HepG2 (cell line): ENCODE results near the gene TMUB1. TPM values are rescaled to one million over a fixed set of nuclear protein-coding genes. Genes with fewer than 3 reads are reported as not detected.

Source experiments
- BCL6 ChIP-seq: IDR thresholded peaks from 2 replicates; pipeline ENCODE4 v1.6.1; 2016; ENCODE audit warnings: missing genetic modification reagents, missing compliant biosample characterization
- EHMT2 ChIP-seq: fragments of 200-600 bp; sonication (generic); IDR thresholded peaks from 2 replicates; pipeline ENCODE4 v1.7.0; 2017; ENCODE audit warnings: antibody characterized with exemption, low read depth, low read length, borderline replicate concordance
- GABPB1 ChIP-seq: IDR thresholded peaks from 2 replicates; pipeline ENCODE4 v1.6.1; 2016; ENCODE audit warnings: mild to moderate bottlenecking, missing genetic modification reagents, moderate library complexity, missing compliant biosample characterization
- KDM2A ChIP-seq: sonication (generic); formaldehyde crosslinking; IDR thresholded peaks from 2 replicates; pipeline ENCODE4 v1.4.0; 2020; ENCODE audit warnings: low read depth, missing genetic modification reagents, borderline replicate concordance
- MAFK ChIP-seq, 2 experiments: IDR thresholded peaks in 1 of 2; conservative IDR thresholded peaks in 1 of 2; 2 replicates each; pipeline ENCODE4 v1.6.1; 2011; ENCODE audit warnings: improper control_type of control experiment in 2 of 2, low read length in 2 of 2
- NFE2L1 ChIP-seq: sonication (generic); formaldehyde crosslinking; IDR thresholded peaks from 2 replicates; pipeline ENCODE4 v1.4.0; 2020; ENCODE audit warnings: missing genetic modification reagents, mild to moderate bottlenecking, borderline replicate concordance
- NFRKB ChIP-seq: fragments of 450-650 bp; IDR thresholded peaks from 2 replicates; pipeline ENCODE4 v1.6.1; 2017
- PAF1 ChIP-seq: IDR thresholded peaks from 2 replicates; pipeline ENCODE4 v1.6.1; 2016; ENCODE audit warnings: missing genetic modification reagents, missing compliant biosample characterization
- PRDM15 ChIP-seq: sonication (generic); formaldehyde crosslinking; IDR thresholded peaks from 2 replicates; pipeline ENCODE4 v1.4.0; 2020; ENCODE audit warnings: missing genetic modification reagents
- SNAI1 ChIP-seq: sonication (generic); formaldehyde crosslinking; IDR thresholded peaks from 2 replicates; pipeline ENCODE4 v1.5.0; 2020; ENCODE audit warnings: mild to moderate bottlenecking, missing genetic modification reagents, borderline replicate concordance
- TFDP1 ChIP-seq: IDR thresholded peaks from 2 replicates; pipeline ENCODE4 v1.6.1; 2016; ENCODE audit warnings: missing compliant biosample characterization, missing genetic modification reagents, borderline replicate concordance
- TMF1 ChIP-seq: sonication (generic); formaldehyde crosslinking; IDR thresholded peaks from 2 replicates; pipeline ENCODE4 v1.8.1; 2022; ENCODE audit warnings: low read depth, missing genetic modification reagents
- ZFX ChIP-seq: sonication (generic); formaldehyde crosslinking; IDR thresholded peaks from 2 replicates; pipeline ENCODE4 v1.4.0; 2020; ENCODE audit warnings: mild to moderate bottlenecking, low read depth, missing genetic modification reagents, moderate library complexity
- ZNF329 ChIP-seq: sonication (generic); formaldehyde crosslinking; IDR thresholded peaks from 2 replicates; pipeline ENCODE4 v1.9.0; 2021; ENCODE audit warnings: low read depth, mild to moderate bottlenecking, missing genetic modification reagents
- ZNF354B ChIP-seq: sonication (generic); formaldehyde crosslinking; IDR thresholded peaks from 2 replicates; pipeline ENCODE4 v1.8.0; 2022; ENCODE audit warnings: mild to moderate bottlenecking, missing genetic modification reagents
- ZNF605 ChIP-seq: sonication (generic); formaldehyde crosslinking; IDR thresholded peaks from 2 replicates; pipeline ENCODE4 v1.8.0; 2022; ENCODE audit warnings: mild to moderate bottlenecking, missing genetic modification reagents
- ZNF747 ChIP-seq: sonication (generic); formaldehyde crosslinking; IDR thresholded peaks from 2 replicates; pipeline ENCODE4 v1.8.1; 2023; ENCODE audit warnings: missing genetic modification reagents, mild to moderate bottlenecking, borderline replicate concordance
- ZNF792 ChIP-seq: IDR thresholded peaks from 2 replicates; pipeline ENCODE4 v1.6.1; 2016
- polyA plus RNA-seq, 8 experiments: library from polyadenylated mRNA; depleted of rRNA in 3 of 8; stranded (reverse) in 7 of 8; unstranded in 1 of 8; fragments of >200 nt; fragmentation: Illumina TruSeq in 4 of 8; extraction: Trizol in 4 of 8; gene quantifications; 2 replicates each; pipeline versions ENCODE4 v1.2.1 to v1.2.3, GENCODE V29; 2011 to 2016; ENCODE audit warnings: low read depth in 4 of 8, missing spikeins in 1 of 8, mixed read lengths in 1 of 8; ENCODE audit not compliant: insufficient read depth in 1 of 8
- total RNA-seq, 5 experiments: library from RNA; depleted of rRNA; stranded (reverse); fragments of >200 nt; fragmentation: Illumina TruSeq; extraction: Trizol; gene quantifications; 2 replicates each; pipeline ENCODE4 v1.2.3, GENCODE V29; 2016; ENCODE audit warnings: low read depth in 1 of 5
- TF ChIP-seq, protein P1 (sequence below): sonication (generic); formaldehyde crosslinking; IDR thresholded peaks from 2 replicates; pipeline ENCODE4 v1.5.0; 2020; ENCODE audit warnings: mild to moderate bottlenecking, missing genetic modification reagents, moderate library complexity
- TF ChIP-seq, protein P2 (sequence below): sonication (generic); formaldehyde crosslinking; IDR thresholded peaks from 2 replicates; pipeline ENCODE4 v1.8.1; 2023; ENCODE audit warnings: mild to moderate bottlenecking, missing genetic modification reagents

The TMUB1 gene
- total and polyA plus RNA-seq, 2 of the 13 experiments (the other 11 are each of a cell fraction or from before 2014, with no cell fraction given): 44.8 to 51.6 TPM

DNA sequence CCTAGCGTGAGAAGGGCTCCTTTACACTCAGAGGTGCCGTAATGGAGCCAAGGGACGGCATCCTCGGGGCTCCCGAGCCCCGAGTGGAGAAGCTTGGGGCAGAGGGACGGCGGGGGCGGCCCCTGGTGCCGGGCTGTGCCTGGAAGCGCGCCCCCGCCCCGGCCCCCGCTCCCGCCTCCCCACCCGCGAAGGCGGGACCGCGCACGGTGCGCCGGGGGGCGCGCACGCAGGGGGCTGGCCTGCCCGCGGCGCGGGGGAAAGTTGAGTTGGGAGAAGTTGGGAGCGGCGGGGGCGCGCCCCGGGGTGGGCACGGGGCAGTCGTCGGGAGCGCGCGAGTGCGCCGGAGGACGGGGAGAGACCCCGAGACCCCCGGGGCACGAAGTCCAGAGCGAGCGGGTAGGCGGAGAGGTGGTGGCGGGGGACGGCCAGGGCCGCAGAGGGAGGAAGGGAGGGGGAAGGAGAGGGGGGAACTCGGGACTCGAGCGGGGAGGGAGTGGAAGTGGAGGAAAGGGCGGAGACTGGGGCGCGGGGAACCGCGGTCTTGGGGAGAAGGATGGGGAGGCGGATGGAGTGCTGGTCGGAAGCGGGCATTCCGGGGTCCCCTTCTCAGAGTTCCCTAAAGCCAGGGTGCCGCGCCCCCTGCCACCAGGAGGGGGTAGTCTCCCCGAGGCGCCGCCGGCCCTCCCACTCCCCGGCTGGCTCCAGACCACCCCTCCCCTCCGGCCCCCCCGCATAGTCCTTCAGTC lies 23.8 kb downstream of the TMUB1 start, which contains the start of gene SLC4A2 (continued):
- TF ChIP-seq SNAI1 (CRISPR knock-in tag) (no peak), MAFK (conservative IDR thresholded peaks at IDR 0.05 in 1 of 2, IDR thresholded peaks at IDR 0.05 in 1 of 2; ENCODE audit: low read length in 2 of 2) (no peak), TFDP1 (CRISPR knock-in tag) (peak; percentile 37; the same call in 1 of the 2 replicates), ZNF354B (CRISPR knock-in tag) (0 out of 2 replicates have a peak, but pooled peaks have one; percentile 38), BCL6 (CRISPR knock-in tag) (no peak), PRDM15 (no peak), ZFX (CRISPR knock-in tag) (peak; percentile 35; the same call in 1 of the 2 replicates), NFRKB (no peak), ZNF605 (CRISPR knock-in tag) (peak; percentile 50; the same call in 1 of the 2 replicates), EHMT2 (no peak), ZNF329 (CRISPR knock-in tag) (no peak), KDM2A (CRISPR knock-in tag) (peak; percentile 43; the same call in 1 of the 2 replicates), NFE2L1 (CRISPR knock-in tag) (no peak), ZNF792 (no peak), GABPB1 (peak; percentile 45; the same call in 1 of the 2 replicates), TMF1 (CRISPR knock-in tag) (0 out of 2 replicates have a peak, but pooled peaks have one; percentile 29), PAF1 (CRISPR knock-in tag) (no peak), ZNF747 (CRISPR knock-in tag) (peak; percentile 37; the same call in 1 of the 2 replicates)
- TF ChIP-seq, protein P1, sequence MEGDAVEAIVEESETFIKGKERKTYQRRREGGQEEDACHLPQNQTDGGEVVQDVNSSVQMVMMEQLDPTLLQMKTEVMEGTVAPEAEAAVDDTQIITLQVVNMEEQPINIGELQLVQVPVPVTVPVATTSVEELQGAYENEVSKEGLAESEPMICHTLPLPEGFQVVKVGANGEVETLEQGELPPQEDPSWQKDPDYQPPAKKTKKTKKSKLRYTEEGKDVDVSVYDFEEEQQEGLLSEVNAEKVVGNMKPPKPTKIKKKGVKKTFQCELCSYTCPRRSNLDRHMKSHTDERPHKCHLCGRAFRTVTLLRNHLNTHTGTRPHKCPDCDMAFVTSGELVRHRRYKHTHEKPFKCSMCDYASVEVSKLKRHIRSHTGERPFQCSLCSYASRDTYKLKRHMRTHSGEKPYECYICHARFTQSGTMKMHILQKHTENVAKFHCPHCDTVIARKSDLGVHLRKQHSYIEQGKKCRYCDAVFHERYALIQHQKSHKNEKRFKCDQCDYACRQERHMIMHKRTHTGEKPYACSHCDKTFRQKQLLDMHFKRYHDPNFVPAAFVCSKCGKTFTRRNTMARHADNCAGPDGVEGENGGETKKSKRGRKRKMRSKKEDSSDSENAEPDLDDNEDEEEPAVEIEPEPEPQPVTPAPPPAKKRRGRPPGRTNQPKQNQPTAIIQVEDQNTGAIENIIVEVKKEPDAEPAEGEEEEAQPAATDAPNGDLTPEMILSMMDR (CRISPR knock-in tag): peak; percentile 58
- TF ChIP-seq, protein P2, sequence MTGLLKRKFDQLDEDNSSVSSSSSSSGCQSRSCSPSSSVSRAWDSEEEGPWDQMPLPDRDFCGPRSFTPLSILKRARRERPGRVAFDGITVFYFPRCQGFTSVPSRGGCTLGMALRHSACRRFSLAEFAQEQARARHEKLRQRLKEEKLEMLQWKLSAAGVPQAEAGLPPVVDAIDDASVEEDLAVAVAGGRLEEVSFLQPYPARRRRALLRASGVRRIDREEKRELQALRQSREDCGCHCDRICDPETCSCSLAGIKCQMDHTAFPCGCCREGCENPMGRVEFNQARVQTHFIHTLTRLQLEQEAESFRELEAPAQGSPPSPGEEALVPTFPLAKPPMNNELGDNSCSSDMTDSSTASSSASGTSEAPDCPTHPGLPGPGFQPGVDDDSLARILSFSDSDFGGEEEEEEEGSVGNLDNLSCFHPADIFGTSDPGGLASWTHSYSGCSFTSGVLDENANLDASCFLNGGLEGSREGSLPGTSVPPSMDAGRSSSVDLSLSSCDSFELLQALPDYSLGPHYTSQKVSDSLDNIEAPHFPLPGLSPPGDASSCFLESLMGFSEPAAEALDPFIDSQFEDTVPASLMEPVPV (CRISPR knock-in tag): 0 out of 2 replicates have a peak, but pooled peaks have one; percentile 63
